Smooth muscle cell (in vitro differentiated cells): ENCODE data around the gene PRKCE. TPM values are rescaled to one million over a fixed set of nuclear protein-coding genes. Genes with fewer than 3 reads are reported as not detected.
"Not testable (repeated sequence)": the region's sequence is repeated elsewhere in the genome, so short reads cannot be mapped to it uniquely, and the experiment has no call there.

Experiments used
- DNase-seq: peaks from one replicate; lab custom pipeline; 2025; ENCODE audit not compliant: unreplicated experiment; lab: John Stamatoyannopoulos, UW
- H2AFZ ChIP-seq: fragments of 200-600 bp; sonication (generic); 2 replicates; pipeline ENCODE4 v1.6.0; 2016; ENCODE audit warnings: antibody characterized with exemption, low read depth, mild to moderate bottlenecking
- H3F3A ChIP-seq: fragments of 200-600 bp; sonication (generic); 2 replicates; pipeline ENCODE4 v1.6.0; 2017; ENCODE audit warnings: antibody characterized with exemption, low read depth
- H3K27ac ChIP-seq: fragments of 200-600 bp; sonication (generic); 2 replicates; pipeline ENCODE4 v1.5.1; 2016; ENCODE audit warnings: low read depth, mild to moderate bottlenecking
- H3K27me3 ChIP-seq: fragments of 200-600 bp; sonication (generic); 2 replicates; pipeline ENCODE4 v1.6.1; 2016; ENCODE audit warnings: low read depth, mild to moderate bottlenecking
- H3K36me3 ChIP-seq: fragments of 200-600 bp; sonication (generic); 2 replicates; pipeline ENCODE4 v1.5.1; 2016; ENCODE audit warnings: low read depth
- H3K4me1 ChIP-seq: fragments of 200-600 bp; sonication (generic); 2 replicates; pipeline ENCODE4 v1.5.1; 2016; ENCODE audit warnings: low read depth
- H3K4me2 ChIP-seq: fragments of 200-600 bp; sonication (generic); 2 replicates; pipeline ENCODE4 v1.6.0; 2016; ENCODE audit warnings: mild to moderate bottlenecking
- H3K4me3 ChIP-seq: fragments of 200-600 bp; sonication (generic); 2 replicates; pipeline ENCODE4 v1.5.1; 2016; ENCODE audit warnings: mild to moderate bottlenecking
- H3K79me2 ChIP-seq: fragments of 200-600 bp; sonication (generic); 2 replicates; pipeline ENCODE4 v1.6.0; 2016; ENCODE audit warnings: low read depth, mild to moderate bottlenecking
- H3K9ac ChIP-seq: fragments of 200-600 bp; sonication (generic); 2 replicates; pipeline ENCODE4 v1.6.0; 2016; ENCODE audit warnings: low read depth
- H3K9me3 ChIP-seq: fragments of 200-600 bp; sonication (generic); replicated peaks from 2 replicates; pipeline ENCODE4 v1.5.1; 2016; ENCODE audit warnings: low read depth
- H4K20me1 ChIP-seq: fragments of 200-600 bp; sonication (generic); 2 replicates; pipeline ENCODE4 v1.6.0; 2016; ENCODE audit warnings: low read depth
- WGBS: methylation state at CpG from one replicate; pipeline ENCODE4 v1.1.7; 2016; ENCODE audit warnings: low lambda C conversion rate; 5-methylcytosine and 5-hydroxymethylcytosine counted together
- polyA plus RNA-seq: library from polyadenylated mRNA; unstranded; fragments of >200 nt; fragmentation: Nextera tagmentation; extraction: Ambion mirVana; gene quantifications from 2 replicates; pipeline ENCODE4 v1.2.1, GENCODE V29; 2016
- total RNA-seq: library from RNA; depleted of rRNA; stranded (reverse); fragments of >200 nt; gene quantifications from 2 replicates; pipeline ENCODE4 v1.2.3, GENCODE V29; 2014
- TF ChIP-seq, protein P1 (sequence below): fragments of 200-600 bp; sonication (generic); IDR thresholded peaks from 2 replicates; pipeline ENCODE4 v1.5.1; 2017; ENCODE audit warnings: borderline replicate concordance, mild to moderate bottlenecking, antibody characterized with exemption; ENCODE audit not compliant: insufficient read depth, poor library complexity, severe bottlenecking

The PRKCE gene
- total and polyA plus RNA-seq, 2 experiments from 2014 or later: 20.6 to 29.1 TPM

DNA sequence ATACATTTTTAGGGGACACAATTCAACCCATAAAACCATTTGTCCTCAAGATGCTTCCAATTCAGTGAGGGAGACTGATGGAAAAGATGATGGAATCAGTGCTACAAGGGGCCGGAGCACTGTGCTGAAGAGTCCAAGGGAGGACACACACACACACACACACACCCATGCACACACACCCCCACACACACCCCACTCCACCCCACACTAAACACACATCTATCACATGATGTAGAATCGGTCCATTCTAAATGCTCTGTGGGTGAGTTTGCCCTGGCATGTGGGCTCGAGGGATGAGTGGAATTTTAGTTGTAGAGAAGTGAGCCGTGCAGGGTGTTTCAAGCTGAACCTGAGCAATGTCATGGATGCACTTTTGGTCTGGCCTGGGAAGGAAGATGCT lies 41.1 kb downstream of the PRKCE start:
- Histone ChIP-seq H3K9ac (no peak overlapping the region), H3K27me3 (no peaks in the 10 kb centered on the region), H3K4me1 (peaks cover 16% of the 10 kb centered on the region), H4K20me1 (peaks cover 73% of the 10 kb centered on the region), H3K79me2 (peaks cover 89% of the 10 kb centered on the region), H3K36me3 (no peaks in the 10 kb centered on the region), H2AFZ (no peak overlapping the region), H3F3A (peaks cover 15% of the 10 kb centered on the region), H3K4me2 (no peak overlapping the region), H3K27ac (no peak overlapping the region), H3K9me3 (no peaks in the 10 kb centered on the region), H3K4me3 (no peak overlapping the region)
- no peak for DNase-seq
- WGBS: 90% methylated on average over 4 of the region's 4 CpGs
- TF ChIP-seq, protein P1, sequence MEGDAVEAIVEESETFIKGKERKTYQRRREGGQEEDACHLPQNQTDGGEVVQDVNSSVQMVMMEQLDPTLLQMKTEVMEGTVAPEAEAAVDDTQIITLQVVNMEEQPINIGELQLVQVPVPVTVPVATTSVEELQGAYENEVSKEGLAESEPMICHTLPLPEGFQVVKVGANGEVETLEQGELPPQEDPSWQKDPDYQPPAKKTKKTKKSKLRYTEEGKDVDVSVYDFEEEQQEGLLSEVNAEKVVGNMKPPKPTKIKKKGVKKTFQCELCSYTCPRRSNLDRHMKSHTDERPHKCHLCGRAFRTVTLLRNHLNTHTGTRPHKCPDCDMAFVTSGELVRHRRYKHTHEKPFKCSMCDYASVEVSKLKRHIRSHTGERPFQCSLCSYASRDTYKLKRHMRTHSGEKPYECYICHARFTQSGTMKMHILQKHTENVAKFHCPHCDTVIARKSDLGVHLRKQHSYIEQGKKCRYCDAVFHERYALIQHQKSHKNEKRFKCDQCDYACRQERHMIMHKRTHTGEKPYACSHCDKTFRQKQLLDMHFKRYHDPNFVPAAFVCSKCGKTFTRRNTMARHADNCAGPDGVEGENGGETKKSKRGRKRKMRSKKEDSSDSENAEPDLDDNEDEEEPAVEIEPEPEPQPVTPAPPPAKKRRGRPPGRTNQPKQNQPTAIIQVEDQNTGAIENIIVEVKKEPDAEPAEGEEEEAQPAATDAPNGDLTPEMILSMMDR: no peak

DNA sequence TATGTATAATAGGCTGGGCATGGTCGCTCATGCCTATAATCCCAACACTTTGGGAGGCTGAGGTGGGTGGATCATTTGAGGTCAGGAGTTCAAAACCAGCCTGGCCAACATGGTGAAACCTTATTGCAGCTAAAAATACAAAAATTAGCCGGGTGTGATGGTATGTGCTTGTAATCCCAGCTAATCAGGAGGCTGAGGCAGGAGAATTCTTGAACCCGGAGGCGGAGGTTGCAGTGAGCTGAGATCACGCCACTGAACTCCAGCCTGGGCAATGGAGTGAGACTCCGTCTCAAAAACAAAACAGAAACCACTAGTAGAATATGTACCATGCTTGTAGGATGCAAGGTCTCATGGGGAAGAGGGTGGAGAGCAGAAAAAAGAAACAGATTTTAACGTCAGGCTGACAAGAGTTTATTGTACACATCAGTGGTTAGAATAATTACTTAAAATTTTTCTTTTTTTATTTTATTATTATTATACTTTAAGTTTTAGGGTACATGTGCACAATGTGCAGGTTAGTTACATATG lies 44.1 kb downstream of the PRKCE start:
- Histone ChIP-seq H3K27ac (peak overlapping the region; percentile 31), H3K4me1 (peaks cover 17% of the 10 kb centered on the region)
- not testable (repeated sequence) for H2AFZ ChIP-seq

GRCh38 chr2:45696708-45697107 lies 45.2 kb downstream of the PRKCE start:
- no peak overlapping the region for H3K4me3 ChIP-seq
- H3K27me3 ChIP-seq: no peaks in the 10 kb centered on the region
- H3K4me2 ChIP-seq: peak overlapping the region; percentile 14
- 26% methylated on average over 1 of the region's 1 CpG for WGBS
- peaks cover 32% of the 10 kb centered on the region for H4K20me1 ChIP-seq
- DNase-seq: no peak
- no peaks in the 10 kb centered on the region for H3K9me3 ChIP-seq
- H3K79me2 ChIP-seq: peaks cover 78% of the 10 kb centered on the region
- peaks cover 17% of the 10 kb centered on the region for H3K4me1 ChIP-seq
- peaks cover 10% of the 10 kb centered on the region for H3F3A ChIP-seq
- no peak overlapping the region for H2AFZ ChIP-seq
- H3K27ac ChIP-seq: peak overlapping the region; percentile 65
- H3K36me3 ChIP-seq: no peaks in the 10 kb centered on the region
- TF ChIP-seq, protein P1: no peak
- no peak overlapping the region for H3K9ac ChIP-seq

More for the DNA sequence above, 44.1 kb downstream of the PRKCE start:
- H3K9me3 ChIP-seq, H3K4me3 ChIP-seq, H3K36me3 ChIP-seq, DNase-seq, H3K27me3 ChIP-seq, H3K9ac ChIP-seq: not testable (repeated sequence)
- H3F3A ChIP-seq: peaks cover 10% of the 10 kb centered on the region
- H4K20me1 ChIP-seq: peaks cover 44% of the 10 kb centered on the region
- H3K79me2 ChIP-seq: peaks cover 78% of the 10 kb centered on the region
- H3K4me2 ChIP-seq: peak overlapping the region; percentile 61
- 40% methylated on average over 7 of the region's 7 CpGs for WGBS

- Histone ChIP-seq H3K9me3 (no peaks in the 10 kb centered on the region), H3F3A (peaks cover 10% of the 10 kb centered on the region), H3K4me2 (no peak overlapping the region), H3K4me1 (peaks cover 17% of the 10 kb centered on the region), H3K36me3 (no peaks in the 10 kb centered on the region), H3K79me2 (peaks cover 73% of the 10 kb centered on the region), H3K27me3 (no peaks in the 10 kb centered on the region), H2AFZ (no peak overlapping the region), H3K27ac (peak overlapping the region; percentile 90), H3K4me3 (no peak overlapping the region), H3K9ac (no peak overlapping the region), H4K20me1 (peaks cover 27% of the 10 kb centered on the region)
- TF ChIP-seq, protein P1: no peak
- 97% methylated on average over 5 of the region's 5 CpGs for WGBS
- DNase-seq: no peak
These were observed 45.7 kb downstream of the PRKCE start for GRCh38 chr2:45697190-45697589.
